ENCODE results near the gene PPP1R3A. TPM values are rescaled to one million over a fixed set of nuclear protein-coding genes. Genes with fewer than 3 reads are reported as not detected.
"Not testable (repeated sequence)": the region's sequence is repeated elsewhere in the genome, so short reads cannot be mapped to it uniquely, and the experiment has no call there.

The PPP1R3A gene
- total and polyA plus RNA-seq, 12 donors = not detected

DNA sequence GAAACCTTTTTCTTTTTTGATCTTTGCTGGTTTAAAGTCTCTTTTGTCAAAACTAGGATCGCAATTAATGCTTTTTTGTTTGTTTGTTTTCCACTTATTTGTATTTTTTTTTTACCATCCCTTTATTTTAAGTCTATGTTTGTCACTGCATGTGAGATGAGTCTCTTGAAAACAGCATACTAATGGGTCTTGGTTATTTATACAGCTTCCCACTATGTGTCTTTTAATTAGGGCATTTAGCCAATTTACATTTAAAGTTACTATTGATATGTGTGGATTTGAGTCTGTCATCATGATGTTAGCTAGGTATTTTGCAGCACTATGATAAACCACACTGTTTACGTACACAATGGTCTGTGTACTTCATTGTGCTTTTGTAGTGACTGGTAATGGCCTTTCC, 34.7 kb upstream of the PPP1R3A start:
- Histone ChIP-seq H3K36me3 (replicated peaks in 1 of 2) (no peaks in the 10 kb centered on the region), H3K9me3 (replicated peaks in 1 of 3) (peaks cover 0 to 7% (median 0%) of the 10 kb centered on the region in 3 donors), H3K27ac (no peak overlapping the region), H3K4me3 (no peak overlapping the region), H3K4me1 (replicated peaks in 1 of 2) (no peaks in the 10 kb centered on the region), H3K27me3 (no peaks in the 10 kb centered on the region)
- no peak for DNase-seq
- TF ChIP-seq CTCF (IDR thresholded peaks at IDR 0.05) (no peak), POLR2A (IDR thresholded peaks at IDR 0.05) (no peak)
- intact Hi-C loops (cut with DNase I) = no loop called here
- WGBS, 4 donors = 76 to 88% (median 81%) methylated on average over 2 of the region's 2 CpGs

- Histone ChIP-seq H3K9me3 (replicated peaks in 1 of 3) (no peaks in the 10 kb centered on the region), H3K4me1 (replicated peaks in 1 of 2) (no peaks in the 10 kb centered on the region), H3K27ac (no peak overlapping the region), H3K27me3 (no peaks in the 10 kb centered on the region), H3K4me3 (no peak overlapping the region), H3K36me3 (replicated peaks in 1 of 2) (no peaks in the 10 kb centered on the region)
- intact Hi-C loops (cut with DNase I) = no loop called here
- DNase-seq = no peak
- TF ChIP-seq CTCF (IDR thresholded peaks at IDR 0.05) (no peak), POLR2A (IDR thresholded peaks at IDR 0.05) (no peak)
- WGBS, 4 donors = 49 to 86% (median 70%) methylated on average over 1 to 3 of the region's 3 CpGs
Measured at GRCh38 chr7:113945018-113945938, 26.5 kb upstream of the PPP1R3A start.

DNA sequence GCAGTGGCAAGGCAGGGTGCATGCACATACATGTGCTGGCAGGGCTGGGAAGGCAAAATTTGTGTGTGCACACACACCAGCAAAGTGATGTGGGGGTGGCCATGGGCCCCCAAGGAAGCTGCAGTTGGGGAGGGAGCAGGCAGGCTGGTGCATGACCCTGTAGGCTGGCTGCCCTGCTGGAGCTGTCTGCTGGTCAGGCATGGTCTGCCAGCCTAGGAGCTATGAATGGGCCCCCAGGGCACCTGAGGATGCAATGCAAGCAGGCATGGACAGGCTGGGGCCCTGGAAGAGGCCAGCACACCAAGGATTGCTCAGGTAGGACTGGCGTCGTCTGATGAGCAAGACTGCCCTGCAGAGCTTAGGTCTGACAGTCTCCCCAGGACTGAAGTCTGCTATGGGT, 18.2 kb upstream of the PPP1R3A start:
- Histone ChIP-seq H3K9me3 (replicated peaks in 1 of 3) (no peaks in the 10 kb centered on the region), H3K27ac (no peak overlapping the region), H3K4me1 (replicated peaks in 1 of 2) (no peaks in the 10 kb centered on the region), H3K27me3 (no peaks in the 10 kb centered on the region), H3K36me3 (replicated peaks in 1 of 2) (no peaks in the 10 kb centered on the region), H3K4me3 (no peak overlapping the region)
- 90 to 92% methylated on average over 2 of the region's 2 CpGs; no CpG with 5 or more reads in 2 of the 4 donors for WGBS, 4 donors
- no peak for DNase-seq
- TF ChIP-seq POLR2A (IDR thresholded peaks at IDR 0.05) (no peak), CTCF (IDR thresholded peaks at IDR 0.05) (no peak)
- intact Hi-C loops (cut with DNase I) = no loop called here

DNA sequence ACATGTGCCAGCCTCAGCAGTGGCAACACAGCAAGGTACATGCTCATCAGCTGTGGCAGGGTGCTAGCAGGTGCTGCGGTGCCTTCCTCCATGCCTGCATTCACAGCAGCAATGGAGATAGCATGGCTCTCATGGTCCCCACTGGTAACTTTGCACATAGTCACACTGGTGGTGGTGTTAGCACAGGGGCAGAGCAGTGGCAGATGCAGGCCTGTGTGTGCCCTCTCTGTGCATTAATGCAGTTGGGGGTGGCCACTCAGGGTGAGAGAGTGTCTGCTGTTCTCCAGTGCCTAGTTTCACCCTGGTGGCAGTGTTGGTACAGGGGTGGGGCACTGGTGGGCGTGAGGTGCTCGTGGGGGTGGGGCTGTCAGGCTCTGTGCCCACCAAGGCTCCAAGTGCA, 17.7 kb upstream of the PPP1R3A start:
- Histone ChIP-seq H3K27ac (no peak overlapping the region), H3K27me3 (no peaks in the 10 kb centered on the region), H3K4me1 (replicated peaks in 1 of 2) (no peaks in the 10 kb centered on the region), H3K9me3 (replicated peaks in 1 of 3) (no peaks in the 10 kb centered on the region), H3K4me3 (no peak overlapping the region), H3K36me3 (replicated peaks in 1 of 2) (no peaks in the 10 kb centered on the region)
- no peak for DNase-seq
- WGBS, 4 donors = 17 to 73% (median 67%) methylated on average over 1 to 3 of the region's 3 CpGs
- no peak for TF ChIP-seq POLR2A (IDR thresholded peaks at IDR 0.05)
- no peak for TF ChIP-seq CTCF (IDR thresholded peaks at IDR 0.05)
- intact Hi-C loops (cut with DNase I) = no loop called here

GRCh38 chr7:113929389-113929788, 10.6 kb upstream of the PPP1R3A start:
- H3K4me1 ChIP-seq (replicated peaks in 1 of 2); intact Hi-C loops (cut with DNase I); H3K9me3 ChIP-seq (replicated peaks in 1 of 3); H3K4me3 ChIP-seq; H3K27me3 ChIP-seq; H3K27ac ChIP-seq; DNase-seq; H3K36me3 ChIP-seq (replicated peaks in 1 of 2): not testable (repeated sequence)
- 69 to 87% (median 78%) methylated on average over 2 to 3 of the region's 3 CpGs for WGBS, 4 donors

All from adrenal gland (tissue), 12 donors.